ENCODE measurements around the gene MED26. TPM values are rescaled to one million over a fixed set of nuclear protein-coding genes. Genes with fewer than 3 reads are reported as not detected.

The MED26 gene
- total RNA-seq, 1 experiment from 2014 or later, result 8.8 TPM

DNA sequence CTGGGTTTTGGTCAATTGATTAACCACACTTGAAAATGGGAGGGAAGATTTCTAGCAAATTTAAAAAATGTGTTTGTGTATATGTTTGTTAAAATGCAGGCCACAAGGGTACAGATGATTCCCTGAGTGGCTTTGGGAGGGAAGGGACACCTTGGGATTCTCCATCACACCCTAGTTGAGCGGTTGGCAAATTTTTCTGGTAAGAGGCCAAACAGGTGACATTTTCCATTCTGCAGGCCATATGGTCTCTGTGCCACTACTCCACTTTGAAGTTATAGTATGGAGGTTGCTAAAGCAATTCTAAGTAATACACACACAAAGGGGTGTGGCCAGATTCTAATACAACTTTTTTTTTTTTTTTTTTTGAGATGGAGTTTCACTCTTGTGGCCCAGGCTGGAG is 12.9 kb upstream of the MED26 start:
- BruUV-seq (replicated peaks), result no TSS peak
- DNase-seq (ENCODE audit: low read depth, low spot score) (no peak), ATAC-seq (no peak)
- TF ChIP-seq POLR2AphosphoS5 (IDR thresholded peaks at IDR 0.05; ENCODE audit: low read depth, low read length) (no peak), TCF7L2 (IDR thresholded peaks at IDR 0.05; ENCODE audit: low read depth, low read length) (no peak), SIN3A (IDR thresholded peaks at IDR 0.05; ENCODE audit: borderline replicate concordance, insufficient read depth, low read depth, low read length) (no peak)
- TF ChIP-seq, protein P1, sequence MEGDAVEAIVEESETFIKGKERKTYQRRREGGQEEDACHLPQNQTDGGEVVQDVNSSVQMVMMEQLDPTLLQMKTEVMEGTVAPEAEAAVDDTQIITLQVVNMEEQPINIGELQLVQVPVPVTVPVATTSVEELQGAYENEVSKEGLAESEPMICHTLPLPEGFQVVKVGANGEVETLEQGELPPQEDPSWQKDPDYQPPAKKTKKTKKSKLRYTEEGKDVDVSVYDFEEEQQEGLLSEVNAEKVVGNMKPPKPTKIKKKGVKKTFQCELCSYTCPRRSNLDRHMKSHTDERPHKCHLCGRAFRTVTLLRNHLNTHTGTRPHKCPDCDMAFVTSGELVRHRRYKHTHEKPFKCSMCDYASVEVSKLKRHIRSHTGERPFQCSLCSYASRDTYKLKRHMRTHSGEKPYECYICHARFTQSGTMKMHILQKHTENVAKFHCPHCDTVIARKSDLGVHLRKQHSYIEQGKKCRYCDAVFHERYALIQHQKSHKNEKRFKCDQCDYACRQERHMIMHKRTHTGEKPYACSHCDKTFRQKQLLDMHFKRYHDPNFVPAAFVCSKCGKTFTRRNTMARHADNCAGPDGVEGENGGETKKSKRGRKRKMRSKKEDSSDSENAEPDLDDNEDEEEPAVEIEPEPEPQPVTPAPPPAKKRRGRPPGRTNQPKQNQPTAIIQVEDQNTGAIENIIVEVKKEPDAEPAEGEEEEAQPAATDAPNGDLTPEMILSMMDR (IDR thresholded peaks at IDR 0.05), result no peak
- TF ChIP-seq, protein P2, sequence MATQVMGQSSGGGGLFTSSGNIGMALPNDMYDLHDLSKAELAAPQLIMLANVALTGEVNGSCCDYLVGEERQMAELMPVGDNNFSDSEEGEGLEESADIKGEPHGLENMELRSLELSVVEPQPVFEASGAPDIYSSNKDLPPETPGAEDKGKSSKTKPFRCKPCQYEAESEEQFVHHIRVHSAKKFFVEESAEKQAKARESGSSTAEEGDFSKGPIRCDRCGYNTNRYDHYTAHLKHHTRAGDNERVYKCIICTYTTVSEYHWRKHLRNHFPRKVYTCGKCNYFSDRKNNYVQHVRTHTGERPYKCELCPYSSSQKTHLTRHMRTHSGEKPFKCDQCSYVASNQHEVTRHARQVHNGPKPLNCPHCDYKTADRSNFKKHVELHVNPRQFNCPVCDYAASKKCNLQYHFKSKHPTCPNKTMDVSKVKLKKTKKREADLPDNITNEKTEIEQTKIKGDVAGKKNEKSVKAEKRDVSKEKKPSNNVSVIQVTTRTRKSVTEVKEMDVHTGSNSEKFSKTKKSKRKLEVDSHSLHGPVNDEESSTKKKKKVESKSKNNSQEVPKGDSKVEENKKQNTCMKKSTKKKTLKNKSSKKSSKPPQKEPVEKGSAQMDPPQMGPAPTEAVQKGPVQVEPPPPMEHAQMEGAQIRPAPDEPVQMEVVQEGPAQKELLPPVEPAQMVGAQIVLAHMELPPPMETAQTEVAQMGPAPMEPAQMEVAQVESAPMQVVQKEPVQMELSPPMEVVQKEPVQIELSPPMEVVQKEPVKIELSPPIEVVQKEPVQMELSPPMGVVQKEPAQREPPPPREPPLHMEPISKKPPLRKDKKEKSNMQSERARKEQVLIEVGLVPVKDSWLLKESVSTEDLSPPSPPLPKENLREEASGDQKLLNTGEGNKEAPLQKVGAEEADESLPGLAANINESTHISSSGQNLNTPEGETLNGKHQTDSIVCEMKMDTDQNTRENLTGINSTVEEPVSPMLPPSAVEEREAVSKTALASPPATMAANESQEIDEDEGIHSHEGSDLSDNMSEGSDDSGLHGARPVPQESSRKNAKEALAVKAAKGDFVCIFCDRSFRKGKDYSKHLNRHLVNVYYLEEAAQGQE (IDR thresholded peaks at IDR 0.05; ENCODE audit: insufficient read depth in 1 of 2, low read depth in 2 of 2, low read length in 1 of 2), result no peak
- Histone ChIP-seq H3K9me3 (ENCODE audit: control insufficient read depth, insufficient read depth, low read depth, low read length) (no peaks in the 10 kb centered on the region), H3K4me1 (ENCODE audit: control insufficient read depth, insufficient read depth, low read length) (no peaks in the 10 kb centered on the region), H3K27me3 (ENCODE audit: control insufficient read depth, insufficient read depth, low read length) (no peaks in the 10 kb centered on the region), H3K36me3 (ENCODE audit: control insufficient read depth, insufficient read depth, low read length) (no peaks in the 10 kb centered on the region; the same call in 1 of the 2 replicates), H3K27ac (ENCODE audit: low read length) (no peak overlapping the region), H3K4me3 (ENCODE audit: low read depth in 2 of 2, low read length in 2 of 2) (no peak overlapping the region)
- in situ Hi-C loops (cut with HindIII; ENCODE audit: low pct_unique_long_range_greater_than_20kb, low sequenced_read_pairs), result no loop called here
- intact Hi-C loops (cut with micrococcal nuclease; ENCODE audit: unreplicated experiment), result no loop called here
- POLR2A ChIA-PET, result no interaction called here
- CTCF ChIA-PET, result no interaction called here

DNA sequence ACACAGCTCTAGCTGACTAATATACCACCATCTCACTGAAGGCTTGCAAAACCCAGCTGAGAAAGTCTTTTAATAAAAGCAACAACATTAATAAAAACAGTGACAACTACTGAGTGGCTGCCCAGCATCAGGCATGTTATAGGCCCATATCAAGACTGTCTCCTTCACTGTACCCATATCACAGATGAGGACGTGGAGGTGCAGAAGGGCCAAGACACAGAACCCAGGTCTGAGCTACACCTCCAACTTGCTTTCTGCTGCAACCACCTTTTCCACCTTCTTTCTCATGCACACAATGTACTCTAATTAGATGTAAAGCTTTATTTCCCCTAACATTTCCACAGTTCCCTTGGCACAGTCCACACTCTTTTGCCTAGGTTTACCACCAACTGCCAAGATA is 10.7 kb upstream of the MED26 start:
- DNase-seq (ENCODE audit: low read depth, low spot score) (no peak), ATAC-seq (no peak)
- no peak overlapping the region for H3K4me3 ChIP-seq (ENCODE audit: low read depth in 2 of 2, low read length in 2 of 2)
- ChIA-PET POLR2A (interaction anchor here (1.3 kb wide), 1 partner anchor 256 kb away, joined by 4 read pairs; no protein-coding TSS in a partner anchor), CTCF (no interaction called here)
- TF ChIP-seq POLR2AphosphoS5 (IDR thresholded peaks at IDR 0.05; ENCODE audit: low read depth, low read length) (no peak), TCF7L2 (IDR thresholded peaks at IDR 0.05; ENCODE audit: low read depth, low read length) (no peak), SIN3A (IDR thresholded peaks at IDR 0.05; ENCODE audit: borderline replicate concordance, insufficient read depth, low read depth, low read length) (no peak)
- TF ChIP-seq, protein P1 (IDR thresholded peaks at IDR 0.05), result no peak
- TF ChIP-seq, protein P2 (IDR thresholded peaks at IDR 0.05; ENCODE audit: insufficient read depth in 1 of 2, low read depth in 2 of 2, low read length in 1 of 2), result no peak
- intact Hi-C loops (cut with micrococcal nuclease; ENCODE audit: unreplicated experiment) (no loop called here), in situ Hi-C loops (cut with HindIII; ENCODE audit: low pct_unique_long_range_greater_than_20kb, low sequenced_read_pairs) (no loop called here)
- H3K27me3 ChIP-seq (ENCODE audit: control insufficient read depth, insufficient read depth, low read length), result no peaks in the 10 kb centered on the region
- H3K27ac ChIP-seq (ENCODE audit: low read length), result no peak overlapping the region
- BruUV-seq (replicated peaks), result no TSS peak
- no peaks in the 10 kb centered on the region for H3K4me1 ChIP-seq (ENCODE audit: control insufficient read depth, insufficient read depth, low read length)
- no peaks in the 10 kb centered on the region; the same call in 1 of the 2 replicates for H3K36me3 ChIP-seq (ENCODE audit: control insufficient read depth, insufficient read depth, low read length)
- H3K9me3 ChIP-seq (ENCODE audit: control insufficient read depth, insufficient read depth, low read depth, low read length), result no peaks in the 10 kb centered on the region

All from Panc1 (cell line).